T-helper 22 cell (primary cell): ENCODE measurements around the gene SUPT5H.

Experiments used
- DNase-seq: peaks from one replicate; pipeline ENCODE4 v3.0.0-alpha.2; 2020; ENCODE audit warnings: low read depth

The SUPT5H gene

GRCh38 chr19:39409208-39410016 is 36.0 kb upstream of the SUPT5H start:
- peak; percentile 89 for DNase-seq

GRCh38 chr19:39410017-39410830 is 35.2 kb upstream of the SUPT5H start:
- DNase-seq: peak; percentile 70

- no peak for DNase-seq
These were observed 34.6 kb upstream of the SUPT5H start for GRCh38 chr19:39410831-39411080.

GRCh38 chr19:39411081-39411831 is 34.1 kb upstream of the SUPT5H start:
- DNase-seq: no peak

- DNase-seq: peak; percentile 81
These were observed 33.6 kb upstream of the SUPT5H start for GRCh38 chr19:39411832-39412099.

- peak; percentile 94 for DNase-seq
These were observed 33.1 kb upstream of the SUPT5H start, which contains the start of gene PLEKHG2 for GRCh38 chr19:39412100-39412866. Gene PLEKHG2, plus strand, starts transcription at chr19:39412669. Its CDS starts 1,418 bp downstream, at chr19:39414087.

GRCh38 chr19:39412867-39413271 is 32.5 kb upstream of the SUPT5H start:
- no peak for DNase-seq

- no peak for DNase-seq
These were observed 32.0 kb upstream of the SUPT5H start for GRCh38 chr19:39413272-39413910.

- no peak for DNase-seq
These were observed 31.3 kb upstream of the SUPT5H start for GRCh38 chr19:39413911-39414608.

GRCh38 chr19:39415111-39416046 is 30.0 kb upstream of the SUPT5H start:
- DNase-seq: no peak

- no peak for DNase-seq
These were observed 28.9 kb upstream of the SUPT5H start for GRCh38 chr19:39416152-39417120.

- DNase-seq: no peak
These were observed 27.8 kb upstream of the SUPT5H start for GRCh38 chr19:39417463-39418181.

- DNase-seq: no peak
These were observed 26.4 kb upstream of the SUPT5H start for GRCh38 chr19:39419003-39419402.

GRCh38 chr19:39420769-39421168 is 24.6 kb upstream of the SUPT5H start:
- no peak for DNase-seq

- no peak for DNase-seq
These were observed 23.4 kb upstream of the SUPT5H start for GRCh38 chr19:39422020-39422419.

- DNase-seq: no peak
These were observed 21.9 kb upstream of the SUPT5H start for GRCh38 chr19:39423258-39424086.

GRCh38 chr19:39424934-39425333 is 20.4 kb upstream of the SUPT5H start:
- no peak for DNase-seq
